Measurements from ENCODE around the gene IL17RC. TPM values are rescaled to one million over a fixed set of nuclear protein-coding genes. Genes with fewer than 3 reads are reported as not detected.

The IL17RC gene
- total and polyA plus RNA-seq, 2 donors, result 5.7 to 17.5 TPM

DNA sequence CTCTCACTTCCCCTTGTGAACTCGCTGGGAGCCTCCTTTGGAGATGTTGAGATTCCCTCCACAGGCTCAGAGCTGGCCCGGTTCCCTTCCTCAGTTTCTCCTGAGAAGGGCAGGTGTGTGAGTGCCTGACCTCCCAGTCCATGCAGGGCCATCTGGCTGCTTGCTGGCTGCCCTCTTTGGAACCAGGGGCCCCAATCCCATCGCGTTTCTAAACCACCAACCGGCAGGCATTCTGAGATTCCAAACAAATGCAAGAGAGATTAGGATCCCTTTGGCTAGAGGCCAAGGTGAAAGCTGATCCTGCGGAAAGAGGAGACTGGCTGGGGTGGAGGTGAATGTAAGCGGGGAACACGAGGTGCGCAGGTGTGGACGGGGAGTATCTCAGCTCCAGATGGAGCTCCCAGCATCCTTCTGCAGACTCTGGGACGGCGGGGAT, 38.2 kb downstream of the IL17RC start:
- Histone ChIP-seq H3K27me3 (ENCODE audit: control insufficient read depth in 2 of 2, insufficient read depth in 1 of 2, low read length in 1 of 2) (peaks cover 0 to 10% of the 10 kb centered on the region in 2 donors), H3K27ac (ENCODE audit: low read depth in 1 of 2, low read length in 1 of 2) (no peak overlapping the region), H3K4me3 (ENCODE audit: low read length in 2 of 2) (no peak overlapping the region), H3K9me3 (ENCODE audit: control insufficient read depth in 2 of 2, insufficient read depth in 1 of 2, low read length in 1 of 2) (no peaks in the 10 kb centered on the region), H3K36me3 (ENCODE audit: control insufficient read depth in 2 of 2, insufficient read depth in 2 of 2, low read length in 1 of 2) (no peaks in the 10 kb centered on the region), H3K4me1 (ENCODE audit: control insufficient read depth in 2 of 2, insufficient read depth in 2 of 2, low read length in 2 of 2) (peaks cover 8 to 14% of the 10 kb centered on the region in 2 donors)
- DNase-seq (ENCODE audit: low read depth in 6 of 9, low spot score in 9 of 9), result no peak
- WGBS, result 91% methylated on average over 12 of the region's 12 CpGs

DNA sequence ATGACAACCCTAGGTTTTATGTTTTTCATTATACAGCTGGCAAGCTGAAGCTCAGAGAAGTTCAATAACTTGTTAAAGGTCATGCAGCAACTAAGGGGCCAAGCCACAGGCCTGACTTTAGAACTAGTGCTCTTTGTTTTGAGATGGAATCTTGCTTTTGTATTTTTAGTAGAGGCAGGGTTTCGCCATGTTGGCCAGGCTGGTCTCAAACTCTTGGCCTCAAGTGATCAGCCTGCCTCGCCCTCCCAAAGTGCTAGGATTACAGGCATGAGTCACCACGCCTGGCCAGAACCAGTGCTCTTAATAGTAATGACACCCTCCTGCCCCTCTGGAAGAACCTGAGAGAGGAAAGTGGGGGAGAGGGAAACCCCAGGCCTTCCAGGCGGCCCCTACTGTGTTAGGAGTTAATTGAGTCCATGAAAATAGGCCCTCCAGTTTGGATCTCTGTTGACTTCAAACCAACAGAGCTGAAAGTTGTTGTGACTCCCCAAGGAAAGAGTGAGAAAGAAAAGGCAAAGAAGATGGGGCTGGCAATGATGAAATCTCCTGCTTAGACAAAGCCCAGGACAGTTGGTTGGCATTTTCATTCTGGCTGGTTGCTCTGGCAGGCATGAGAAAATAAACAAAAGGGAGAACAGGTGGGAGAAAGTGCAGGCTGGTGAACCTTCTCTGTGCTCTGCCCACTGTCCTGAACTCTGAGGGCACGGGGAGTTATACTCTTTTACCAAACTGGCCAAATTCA, 38.9 kb downstream of the IL17RC start:
- WGBS, result 95% methylated on average over 5 of the region's 5 CpGs

DNA sequence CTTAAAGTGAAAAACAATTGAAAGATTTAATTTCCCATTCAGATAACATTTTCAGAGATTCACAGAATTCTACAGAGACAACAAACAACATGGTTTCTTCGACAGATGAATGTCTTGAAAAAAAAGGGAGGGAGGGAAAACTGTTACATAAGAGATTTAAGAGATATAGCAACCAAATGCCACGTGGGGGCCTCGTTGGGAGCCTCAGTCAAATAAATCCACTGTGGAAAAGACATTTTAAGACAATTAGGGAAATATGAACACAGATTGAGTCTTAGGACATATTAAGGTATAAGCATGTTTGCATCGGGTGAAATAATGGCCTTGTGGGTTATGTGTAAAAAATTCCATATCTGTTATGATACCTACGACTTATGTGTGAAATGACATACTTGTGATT, 40.3 kb downstream of the IL17RC start:
- 48% methylated on average over 5 of the region's 5 CpGs for WGBS
- Histone ChIP-seq H3K36me3 (ENCODE audit: control insufficient read depth in 2 of 2, insufficient read depth in 2 of 2, low read length in 1 of 2) (peaks cover 0 to 3% of the 10 kb centered on the region in 2 donors), H3K9me3 (ENCODE audit: control insufficient read depth in 2 of 2, insufficient read depth in 1 of 2, low read length in 1 of 2) (no peaks in the 10 kb centered on the region), H3K27ac (ENCODE audit: low read depth in 1 of 2, low read length in 1 of 2) (no peak overlapping the region), H3K27me3 (ENCODE audit: control insufficient read depth in 2 of 2, insufficient read depth in 1 of 2, low read length in 1 of 2) (peaks cover 0 to 2% of the 10 kb centered on the region in 2 donors), H3K4me1 (ENCODE audit: control insufficient read depth in 2 of 2, insufficient read depth in 2 of 2, low read length in 2 of 2) (peaks cover 2 to 3% of the 10 kb centered on the region in 2 donors), H3K4me3 (ENCODE audit: low read length in 2 of 2) (no peak overlapping the region)
- no peak for DNase-seq (ENCODE audit: low read depth in 6 of 9, low spot score in 9 of 9)

More for the DNA sequence above, 38.9 kb downstream of the IL17RC start:
- Histone ChIP-seq H3K36me3 (ENCODE audit: control insufficient read depth in 2 of 2, insufficient read depth in 2 of 2, low read length in 1 of 2) (no peaks in the 10 kb centered on the region), H3K4me1 (ENCODE audit: control insufficient read depth in 2 of 2, insufficient read depth in 2 of 2, low read length in 2 of 2) (peaks cover 8 to 14% of the 10 kb centered on the region in 2 donors), H3K9me3 (ENCODE audit: control insufficient read depth in 2 of 2, insufficient read depth in 1 of 2, low read length in 1 of 2) (no peaks in the 10 kb centered on the region), H3K27me3 (ENCODE audit: control insufficient read depth in 2 of 2, insufficient read depth in 1 of 2, low read length in 1 of 2) (peaks cover 0 to 10% of the 10 kb centered on the region in 2 donors), H3K4me3 (ENCODE audit: low read length in 2 of 2) (no peak overlapping the region), H3K27ac (ENCODE audit: low read depth in 1 of 2, low read length in 1 of 2) (no peak overlapping the region)
- no peak for DNase-seq (ENCODE audit: low read depth in 6 of 9, low spot score in 9 of 9)

DNA sequence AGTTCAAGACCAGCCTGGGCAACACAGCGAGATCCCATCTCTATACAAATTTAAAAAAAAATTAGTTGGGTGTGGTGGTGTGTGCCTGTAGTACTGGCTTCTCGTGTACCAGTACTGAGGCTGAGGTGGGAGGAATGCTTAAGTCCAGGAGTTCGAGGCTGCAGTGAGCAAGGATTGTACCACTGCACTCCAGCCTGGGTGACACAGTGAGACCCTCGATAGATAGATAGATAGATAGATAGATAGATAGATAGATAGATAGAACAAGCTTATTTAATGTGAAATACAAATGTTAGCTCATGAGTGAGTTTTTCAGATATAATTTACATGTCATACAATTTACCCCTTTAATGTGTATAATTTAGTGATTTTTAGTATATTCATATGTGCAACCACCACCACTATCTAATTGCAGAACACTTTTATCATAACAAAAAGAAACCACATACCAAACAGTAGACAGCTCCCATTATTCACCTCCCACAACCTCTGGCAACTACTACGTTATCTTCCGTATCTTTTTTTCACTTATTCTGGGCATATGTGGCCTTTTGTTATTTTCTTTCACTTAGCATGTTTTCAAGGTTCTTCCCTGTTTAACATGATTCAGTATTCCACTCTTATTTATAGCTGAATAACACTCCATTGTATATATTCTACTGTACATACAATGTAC, 48.4 kb downstream of the IL17RC start:
- WGBS, result 97% methylated on average over 6 of the region's 6 CpGs
- H3K36me3 ChIP-seq (ENCODE audit: control insufficient read depth in 2 of 2, insufficient read depth in 2 of 2, low read length in 1 of 2), result peaks cover 13 to 41% of the 10 kb centered on the region in 2 donors
- H3K4me1 ChIP-seq (ENCODE audit: control insufficient read depth in 2 of 2, insufficient read depth in 2 of 2, low read length in 2 of 2), result no peaks in the 10 kb centered on the region
- no peak overlapping the region for H3K4me3 ChIP-seq (ENCODE audit: low read length in 2 of 2)
- no peaks in the 10 kb centered on the region for H3K27me3 ChIP-seq (ENCODE audit: control insufficient read depth in 2 of 2, insufficient read depth in 1 of 2, low read length in 1 of 2)
- H3K27ac ChIP-seq (ENCODE audit: low read depth in 1 of 2, low read length in 1 of 2), result no peak overlapping the region
- no peaks in the 10 kb centered on the region for H3K9me3 ChIP-seq (ENCODE audit: control insufficient read depth in 2 of 2, insufficient read depth in 1 of 2, low read length in 1 of 2)
- no peak for DNase-seq (ENCODE audit: low read depth in 6 of 9, low spot score in 9 of 9)

DNA sequence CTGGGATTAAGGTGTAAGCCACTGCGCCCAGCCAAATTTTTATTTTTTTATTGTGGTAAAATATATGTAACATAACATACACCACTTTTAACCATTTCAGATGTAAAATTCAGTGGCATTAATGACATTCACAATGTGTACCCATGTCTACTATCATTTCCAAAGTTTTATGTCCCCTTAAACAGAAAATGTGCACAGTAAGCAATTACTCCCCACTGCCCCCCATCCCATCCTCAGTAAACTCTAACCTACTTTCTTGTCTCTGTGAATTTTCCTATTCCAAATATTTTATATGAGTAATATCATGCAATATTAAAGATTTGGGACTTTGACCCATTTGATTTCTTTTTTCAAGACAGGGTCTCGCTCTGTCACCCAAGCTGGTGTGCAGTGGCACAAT, 49.9 kb downstream of the IL17RC start:
- Histone ChIP-seq H3K4me3 (ENCODE audit: low read length in 2 of 2) (no peak overlapping the region), H3K9me3 (ENCODE audit: control insufficient read depth in 2 of 2, insufficient read depth in 1 of 2, low read length in 1 of 2) (no peaks in the 10 kb centered on the region), H3K4me1 (ENCODE audit: control insufficient read depth in 2 of 2, insufficient read depth in 2 of 2, low read length in 2 of 2) (no peaks in the 10 kb centered on the region), H3K36me3 (ENCODE audit: control insufficient read depth in 2 of 2, insufficient read depth in 2 of 2, low read length in 1 of 2) (peaks cover 26 to 54% of the 10 kb centered on the region in 2 donors), H3K27me3 (ENCODE audit: control insufficient read depth in 2 of 2, insufficient read depth in 1 of 2, low read length in 1 of 2) (no peaks in the 10 kb centered on the region), H3K27ac (ENCODE audit: low read depth in 1 of 2, low read length in 1 of 2) (no peak overlapping the region)
- DNase-seq (ENCODE audit: low read depth in 6 of 9, low spot score in 9 of 9), result no peak
- 96% methylated on average over 2 of the region's 2 CpGs for WGBS

DNA sequence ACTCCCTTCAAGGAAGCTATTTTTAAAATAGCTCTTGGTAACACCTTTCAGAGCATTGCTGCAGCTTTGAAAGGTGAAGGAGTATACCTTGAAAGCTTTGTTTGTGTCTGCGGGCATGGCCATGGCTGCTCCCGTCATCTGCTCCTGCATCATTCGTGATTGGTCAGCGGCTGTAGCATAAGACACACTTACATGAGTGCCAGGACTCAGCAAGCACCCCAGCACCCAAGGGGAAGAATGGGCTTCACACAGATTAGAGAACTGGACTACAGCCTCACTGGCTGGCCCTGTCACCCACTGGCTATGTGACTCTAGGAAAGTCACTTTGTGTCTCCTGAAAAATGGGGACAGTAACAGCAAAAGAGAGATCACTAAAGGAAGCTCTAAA, 52.7 kb downstream of the IL17RC start:
- Histone ChIP-seq H3K4me1 (ENCODE audit: control insufficient read depth in 2 of 2, insufficient read depth in 2 of 2, low read length in 2 of 2) (no peaks in the 10 kb centered on the region), H3K27me3 (ENCODE audit: control insufficient read depth in 2 of 2, insufficient read depth in 1 of 2, low read length in 1 of 2) (no peaks in the 10 kb centered on the region), H3K4me3 (ENCODE audit: low read length in 2 of 2) (no peak overlapping the region), H3K9me3 (ENCODE audit: control insufficient read depth in 2 of 2, insufficient read depth in 1 of 2, low read length in 1 of 2) (no peaks in the 10 kb centered on the region), H3K36me3 (ENCODE audit: control insufficient read depth in 2 of 2, insufficient read depth in 2 of 2, low read length in 1 of 2) (peaks cover 35 to 59% of the 10 kb centered on the region in 2 donors), H3K27ac (ENCODE audit: low read depth in 1 of 2, low read length in 1 of 2) (no peak overlapping the region)
- no peak for DNase-seq (ENCODE audit: low read depth in 6 of 9, low spot score in 9 of 9)
- WGBS, result 99% methylated on average over 4 of the region's 4 CpGs

DNA sequence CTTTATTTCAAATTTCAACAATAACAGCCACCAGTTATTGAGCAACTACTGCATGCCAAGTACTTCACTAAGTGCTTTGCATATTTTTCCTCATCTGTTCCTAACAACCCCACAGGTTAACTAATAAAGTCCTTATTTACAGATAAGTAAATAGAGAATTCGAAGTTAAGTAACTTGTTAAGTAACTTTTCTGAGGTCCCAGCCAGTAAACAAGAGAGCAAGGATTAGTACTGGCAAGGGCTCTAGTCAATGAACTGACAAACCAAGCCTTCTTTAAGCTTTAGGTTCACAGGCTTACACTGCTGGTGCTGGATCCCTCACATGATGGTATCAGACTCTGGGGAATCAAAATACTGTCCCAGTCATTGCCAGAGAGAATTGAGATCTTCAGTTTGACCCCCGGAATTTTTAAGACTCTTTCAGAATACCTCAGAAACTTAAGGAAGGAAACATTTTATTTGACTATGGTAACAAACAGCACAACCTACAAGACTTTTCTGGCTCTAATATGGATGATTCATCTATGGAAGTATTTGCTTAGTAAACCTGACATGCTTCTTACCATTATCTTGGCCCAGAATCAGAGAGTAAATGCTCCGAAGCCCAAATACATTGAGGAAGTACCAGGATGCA, 53.2 kb downstream of the IL17RC start:
- no peaks in the 10 kb centered on the region for H3K9me3 ChIP-seq (ENCODE audit: control insufficient read depth in 2 of 2, insufficient read depth in 1 of 2, low read length in 1 of 2)
- no peaks in the 10 kb centered on the region for H3K27me3 ChIP-seq (ENCODE audit: control insufficient read depth in 2 of 2, insufficient read depth in 1 of 2, low read length in 1 of 2)
- H3K36me3 ChIP-seq (ENCODE audit: control insufficient read depth in 2 of 2, insufficient read depth in 2 of 2, low read length in 1 of 2), result peaks cover 38 to 61% of the 10 kb centered on the region in 2 donors
- H3K4me1 ChIP-seq (ENCODE audit: control insufficient read depth in 2 of 2, insufficient read depth in 2 of 2, low read length in 2 of 2), result no peaks in the 10 kb centered on the region
- H3K4me3 ChIP-seq (ENCODE audit: low read length in 2 of 2), result no peak overlapping the region
- WGBS, result 96% methylated on average over 3 of the region's 3 CpGs
- no peak overlapping the region for H3K27ac ChIP-seq (ENCODE audit: low read depth in 1 of 2, low read length in 1 of 2)
- no peak for DNase-seq (ENCODE audit: low read depth in 6 of 9, low spot score in 9 of 9)

DNA sequence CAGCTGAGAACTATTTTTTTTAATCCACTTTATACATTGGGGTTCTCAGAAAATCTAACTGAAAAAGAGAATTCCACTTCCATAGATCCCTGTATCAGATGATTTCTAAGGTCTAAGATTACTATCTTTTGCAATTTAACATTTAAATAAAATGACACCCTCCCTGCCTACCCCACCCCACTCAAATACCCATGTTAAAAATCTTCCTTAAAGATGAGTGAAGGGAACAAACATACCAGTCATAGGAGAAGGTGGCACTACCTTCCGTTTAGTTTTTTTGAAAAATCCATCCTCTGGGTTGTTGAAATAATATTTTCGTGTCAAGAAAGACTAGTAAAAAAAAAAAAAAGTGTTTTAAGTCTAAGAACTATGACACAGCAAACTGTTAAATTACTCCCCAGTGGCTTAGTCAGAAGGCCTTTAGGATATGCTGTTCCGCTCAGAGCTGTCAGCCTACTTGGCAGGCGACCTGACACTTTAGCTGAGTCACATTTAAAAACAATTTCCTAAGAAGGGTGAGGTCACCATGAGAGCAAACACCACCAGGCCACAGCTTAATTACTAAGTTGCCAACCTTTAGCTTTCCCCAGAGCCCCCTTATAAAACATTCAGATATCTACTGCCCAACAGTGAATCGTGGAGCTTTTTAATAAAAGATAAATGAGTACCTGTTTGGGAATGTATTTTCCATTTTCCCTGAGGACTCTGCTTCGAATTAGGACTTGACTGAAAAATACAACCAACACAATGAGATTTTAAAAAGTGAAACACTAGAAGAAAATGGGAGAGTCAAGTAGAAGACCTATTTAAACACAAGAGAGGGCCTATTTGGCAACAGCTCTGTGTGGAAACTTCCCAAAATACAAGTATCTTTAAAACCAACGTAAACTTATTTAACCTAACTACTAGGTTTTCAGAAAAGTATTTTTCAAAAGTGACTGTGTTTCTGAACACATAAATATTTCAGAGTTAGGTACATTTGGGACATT, 60.1 kb downstream of the IL17RC start:
- H3K27ac ChIP-seq (ENCODE audit: low read depth in 1 of 2, low read length in 1 of 2), result no peak overlapping the region
- WGBS, result 87% methylated on average over 7 of the region's 7 CpGs
- no peaks in the 10 kb centered on the region for H3K27me3 ChIP-seq (ENCODE audit: control insufficient read depth in 2 of 2, insufficient read depth in 1 of 2, low read length in 1 of 2)
- DNase-seq (ENCODE audit: low read depth in 6 of 9, low spot score in 9 of 9), result no peak
- no peaks in the 10 kb centered on the region for H3K4me1 ChIP-seq (ENCODE audit: control insufficient read depth in 2 of 2, insufficient read depth in 2 of 2, low read length in 2 of 2)
- H3K4me3 ChIP-seq (ENCODE audit: low read length in 2 of 2), result no peak overlapping the region
- H3K36me3 ChIP-seq (ENCODE audit: control insufficient read depth in 2 of 2, insufficient read depth in 2 of 2, low read length in 1 of 2), result peaks cover 32 to 37% of the 10 kb centered on the region in 2 donors
- no peaks in the 10 kb centered on the region for H3K9me3 ChIP-seq (ENCODE audit: control insufficient read depth in 2 of 2, insufficient read depth in 1 of 2, low read length in 1 of 2)
